Keratinocyte (primary cell): ENCODE measurements around the gene PLPP3. TPM values are rescaled to one million over a fixed set of nuclear protein-coding genes. Genes with fewer than 3 reads are reported as not detected.

Experiments used
- DNase-seq: peaks from one replicate; pipeline ENCODE4 v3.0.0-alpha.2; 2011; ENCODE audit warnings: low read depth, missing footprints, low spot score
- FAIRE-seq: peaks from 2 replicates; lab custom pipeline; 2011; peaks lifted over from hg19 to GRCh38; lab: Jason Lieb, UNC
- H2AFZ ChIP-seq: 2 replicates; pipeline ENCODE4 v1.6.0; 2012; ENCODE audit warnings: low read length, control low read depth, inconsistent platforms; ENCODE audit not compliant: control insufficient read depth
- H3K27ac ChIP-seq: 2 replicates; pipeline ENCODE4 v1.5.1; 2011; ENCODE audit warnings: low read length; ENCODE audit not compliant: control insufficient read depth, insufficient read depth
- H3K27me3 ChIP-seq: 3 replicates; pipeline ENCODE4 v1.6.0; 2011; ENCODE audit warnings: low read length; ENCODE audit not compliant: control insufficient read depth, insufficient read depth; ENCODE audit errors: extremely low read depth
- H3K36me3 ChIP-seq, 2 experiments: 2 replicates in 1 of 2; 3 replicates in 1 of 2; pipeline ENCODE4 v1.5.1; 2011; ENCODE audit warnings: low read length in 2 of 2, mild to moderate bottlenecking in 1 of 2; ENCODE audit not compliant: control insufficient read depth in 2 of 2, insufficient read depth in 2 of 2; ENCODE audit errors: extremely low read depth in 1 of 2
- H3K4me1 ChIP-seq: 3 replicates; pipeline ENCODE4 v1.5.1; 2011; ENCODE audit warnings: low read length; ENCODE audit not compliant: control insufficient read depth, insufficient read depth; ENCODE audit errors: extremely low read depth
- H3K4me2 ChIP-seq: 3 replicates; pipeline ENCODE4 v1.6.0; 2011; ENCODE audit warnings: low read depth, low read length; ENCODE audit not compliant: control insufficient read depth, insufficient read depth; ENCODE audit errors: extremely low read depth
- H3K4me3 ChIP-seq, 3 experiments: fragments of 200-600 bp in 1 of 3; sonication (generic) in 1 of 3; 2 replicates in 2 of 3; 3 replicates in 1 of 3; pipeline ENCODE4 v1.5.1; 2011 to 2016; ENCODE audit warnings: low read length in 3 of 3, mild to moderate bottlenecking in 3 of 3, control low read depth in 2 of 3, inconsistent platforms in 1 of 3, low read depth in 1 of 3, mixed read lengths in 1 of 3, mixed run types in 1 of 3, moderate library complexity in 1 of 3; ENCODE audit not compliant: control insufficient read depth in 2 of 3, insufficient read depth in 2 of 3; ENCODE audit errors: extremely low read depth in 1 of 3
- H3K79me2 ChIP-seq: 2 replicates; pipeline ENCODE4 v1.6.0; 2012; ENCODE audit warnings: low read length; ENCODE audit not compliant: control insufficient read depth, insufficient read depth
- H3K9ac ChIP-seq: 3 replicates; pipeline ENCODE4 v1.6.0; 2011; ENCODE audit warnings: low read length; ENCODE audit not compliant: control insufficient read depth, insufficient read depth; ENCODE audit errors: extremely low read depth
- H3K9me1 ChIP-seq: 3 replicates; pipeline ENCODE4 v1.6.0; 2011; ENCODE audit warnings: low read length; ENCODE audit not compliant: control insufficient read depth, insufficient read depth; ENCODE audit errors: extremely low read depth
- H3K9me3 ChIP-seq: 2 replicates; pipeline ENCODE4 v1.5.1; 2012; ENCODE audit warnings: low read depth, low read length; ENCODE audit not compliant: control insufficient read depth
- H4K20me1 ChIP-seq: 3 replicates; pipeline ENCODE4 v1.6.0; 2011; ENCODE audit warnings: low read length; ENCODE audit not compliant: control insufficient read depth, insufficient read depth; ENCODE audit errors: extremely low read depth
- CTCF ChIP-seq, 3 experiments: IDR thresholded peaks in 1 of 3; conservative IDR thresholded peaks in 1 of 3; optimal IDR thresholded peaks in 1 of 3; 2 replicates in 2 of 3; 3 replicates in 1 of 3; pipeline versions ENCODE3 to v1.5.1; 2011; ENCODE audit warnings: low read length in 3 of 3, mild to moderate bottlenecking in 3 of 3, moderate library complexity in 2 of 3, control low read depth in 1 of 3, inconsistent platforms in 1 of 3; ENCODE audit not compliant: insufficient read depth in 2 of 3; ENCODE audit errors: extremely low read depth in 1 of 3
- EZH2 ChIP-seq: IDR thresholded peaks from one replicate; pipeline ENCODE4 v1.6.1; 2012; ENCODE audit warnings: inconsistent platforms, mild to moderate bottlenecking, low read length, moderate library complexity
- dilution Hi-C: fragments of 300-500 bp; cut with MboI; formaldehyde crosslinking; loops from one replicate; pipeline ENCODE4 v1.7.0; 2020; ENCODE audit warnings: low sequenced_read_pairs; ENCODE audit not compliant: extremely low pct_ligation_motif_present
- polyA plus RNA-seq, 5 experiments: library from polyadenylated mRNA; depleted of rRNA in 3 of 5; stranded (reverse) in 3 of 5; stranded (forward) in 1 of 5; unstranded in 1 of 5; fragments of >200 nt; gene quantifications; 1 replicate in 1 of 5; 2 replicates in 3 of 5; 3 replicates in 1 of 5; pipeline versions ENCODE4 v1.2.1 to v1.2.3, GENCODE V29; 2011 to 2012; ENCODE audit warnings: missing spikeins in 2 of 5, low read depth in 1 of 5, low replicate concordance in 1 of 5

PLPP3 gene
- polyA plus RNA-seq, 1 donor (not counting 4 experiments of a cell fraction or from before 2014, with no cell fraction given), result 4.0 TPM

DNA sequence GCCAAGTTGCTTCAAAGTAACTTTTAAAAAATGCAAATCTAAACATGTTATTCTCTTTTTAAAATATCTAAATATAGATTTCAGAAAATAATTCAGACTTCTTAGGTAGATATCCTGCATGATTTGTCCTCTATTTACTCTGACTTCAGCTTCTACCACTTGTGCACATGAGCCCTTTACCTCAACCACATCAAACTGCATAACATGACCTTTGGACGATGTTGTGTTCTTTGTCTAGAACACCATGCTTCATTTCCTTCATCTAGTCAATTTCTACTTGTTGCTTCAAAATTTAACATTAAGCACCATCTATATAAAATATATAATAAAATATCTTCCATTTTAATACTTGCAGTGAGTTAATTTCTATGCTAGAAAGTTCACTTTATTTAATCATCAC is 96.9 kb downstream of the PLPP3 start:
- dilution Hi-C loops, result no loop called here
- Histone ChIP-seq H3K36me3 (no peaks in the 10 kb centered on the region), H3K9ac (no peak overlapping the region), H2AFZ (no peak overlapping the region), H4K20me1 (no peaks in the 10 kb centered on the region), H3K4me2 (no peak overlapping the region), H3K9me1 (no peaks in the 10 kb centered on the region), H3K27me3 (no peaks in the 10 kb centered on the region), H3K9me3 (no peaks in the 10 kb centered on the region), H3K79me2 (no peaks in the 10 kb centered on the region), H3K4me1 (no peaks in the 10 kb centered on the region), H3K27ac (no peak overlapping the region), H3K4me3 (no peak overlapping the region)
- DNase-seq (no peak), FAIRE-seq (no peak)
- TF ChIP-seq CTCF (optimal IDR thresholded peaks at IDR 0.05 in 1 of 3, IDR thresholded peaks at IDR 0.05 in 1 of 3, conservative IDR thresholded peaks at IDR 0.05 in 1 of 3; ENCODE audit: extremely low read depth in 1 of 3, insufficient read depth in 2 of 3, low read length in 3 of 3) (no peak), EZH2 (no peak)

- Histone ChIP-seq H3K27me3 (peaks cover 4% of the 10 kb centered on the region), H3K36me3 (no peaks in the 10 kb centered on the region), H3K9me3 (no peaks in the 10 kb centered on the region), H3K9ac (no peak overlapping the region), H3K9me1 (no peaks in the 10 kb centered on the region), H3K79me2 (no peaks in the 10 kb centered on the region), H3K4me1 (no peaks in the 10 kb centered on the region), H3K27ac (no peak overlapping the region), H3K4me2 (no peak overlapping the region), H3K4me3 (no peak overlapping the region), H2AFZ (no peak overlapping the region), H4K20me1 (no peaks in the 10 kb centered on the region)
- dilution Hi-C loops, result no loop called here
- DNase-seq (no peak), FAIRE-seq (no peak)
- TF ChIP-seq EZH2 (no peak), CTCF (optimal IDR thresholded peaks at IDR 0.05 in 1 of 3, IDR thresholded peaks at IDR 0.05 in 1 of 3, conservative IDR thresholded peaks at IDR 0.05 in 1 of 3; ENCODE audit: extremely low read depth in 1 of 3, insufficient read depth in 2 of 3, low read length in 3 of 3) (no peak)
Measured at GRCh38 chr1:56481140-56481694, 98.1 kb downstream of the PLPP3 start.
